GM18909 (cell line): ENCODE results near the gene TRIM16.
"Not testable (repeated sequence)": the region's sequence is repeated elsewhere in the genome, so short reads cannot be mapped to it uniquely, and the experiment has no call there.

Experiments
- ATAC-seq: cut with Tn5 transposase; IDR thresholded peaks from one replicate; pipeline ENCODE4 v1.9.1; 2021; ENCODE audit warnings: mild to moderate bottlenecking; ENCODE audit not compliant: unreplicated experiment, poor library complexity

The TRIM16 gene

DNA sequence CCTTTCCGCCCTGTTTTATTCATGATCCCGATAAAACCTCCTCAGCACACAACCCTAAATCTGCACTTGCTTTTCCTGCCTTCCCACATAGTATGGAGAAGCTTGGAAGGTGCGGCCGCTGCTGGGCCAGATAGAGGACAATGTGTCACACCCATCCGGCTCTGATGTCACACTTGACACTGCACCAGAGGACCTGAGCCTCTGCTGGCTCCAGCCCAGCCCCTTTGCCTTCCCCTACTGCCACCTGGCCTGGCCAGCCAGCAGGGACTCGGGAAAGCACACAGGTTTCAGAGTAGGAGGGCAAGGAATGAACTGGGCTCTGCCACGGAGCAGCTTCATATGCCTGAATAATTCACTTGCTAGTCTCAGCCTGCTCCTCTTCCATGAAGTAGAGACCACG lies 62.0 kb downstream of the TRIM16 start:
- ATAC-seq: not testable (repeated sequence)

DNA sequence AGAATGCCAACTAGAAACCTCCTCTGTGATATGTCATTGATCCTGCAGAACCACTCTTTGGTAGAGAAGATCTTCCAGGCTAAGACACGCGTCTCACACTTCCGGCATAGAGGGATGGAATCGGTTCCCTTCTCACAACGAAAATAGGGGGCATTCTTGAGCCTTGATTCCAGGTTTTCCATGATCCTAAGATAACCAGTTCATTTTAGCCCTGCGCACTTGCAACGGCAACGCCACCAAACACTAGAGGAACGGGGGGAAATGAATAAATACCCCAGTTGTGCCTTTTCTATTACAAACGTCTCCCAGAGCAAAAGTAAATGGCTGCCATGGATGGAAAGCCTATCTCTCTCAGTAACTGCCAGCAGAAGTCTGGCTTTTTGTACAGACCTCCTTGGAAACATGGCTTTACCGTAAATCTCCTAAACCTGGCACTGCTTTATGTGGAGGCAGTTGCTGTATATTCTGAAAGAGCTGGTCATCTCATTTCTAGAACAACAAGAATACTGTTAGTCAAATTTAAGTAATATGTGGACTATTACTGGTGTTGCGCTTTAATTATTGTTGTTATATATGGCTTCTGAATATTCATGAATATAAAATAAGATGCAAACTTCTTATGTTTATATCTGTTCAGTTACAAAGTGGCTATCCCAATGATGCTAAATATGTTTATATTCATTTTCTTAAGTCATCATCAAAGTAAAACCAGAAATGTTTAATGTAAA lies 64.6 kb downstream of the TRIM16 start, which contains the start of gene FBXW10B:
Gene FBXW10B (minus strand): TSS at position 374 of the 728 bp plus-strand sequence. CDS start 192 bp downstream, at position 182.
- not testable (repeated sequence) for ATAC-seq

DNA sequence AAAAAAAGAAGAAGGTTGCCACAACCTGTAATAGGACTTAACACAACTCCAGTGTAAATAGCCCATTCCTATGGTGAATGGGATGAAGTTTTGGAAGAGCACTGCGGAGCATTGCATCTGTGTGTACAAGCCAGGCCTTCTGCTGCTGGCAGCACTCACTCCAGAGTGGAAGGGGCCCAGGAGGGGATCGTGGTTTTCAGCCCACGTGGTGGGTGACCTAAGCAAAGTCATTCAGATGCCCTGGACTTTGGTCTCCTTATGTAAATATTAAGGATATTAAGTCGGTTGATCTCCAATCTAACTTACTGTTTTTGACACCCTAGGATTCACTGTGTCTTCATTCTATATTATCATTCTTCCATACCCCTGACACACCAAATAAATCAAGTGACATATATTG lies 67.3 kb downstream of the TRIM16 start:
- ATAC-seq: not testable (repeated sequence)

DNA sequence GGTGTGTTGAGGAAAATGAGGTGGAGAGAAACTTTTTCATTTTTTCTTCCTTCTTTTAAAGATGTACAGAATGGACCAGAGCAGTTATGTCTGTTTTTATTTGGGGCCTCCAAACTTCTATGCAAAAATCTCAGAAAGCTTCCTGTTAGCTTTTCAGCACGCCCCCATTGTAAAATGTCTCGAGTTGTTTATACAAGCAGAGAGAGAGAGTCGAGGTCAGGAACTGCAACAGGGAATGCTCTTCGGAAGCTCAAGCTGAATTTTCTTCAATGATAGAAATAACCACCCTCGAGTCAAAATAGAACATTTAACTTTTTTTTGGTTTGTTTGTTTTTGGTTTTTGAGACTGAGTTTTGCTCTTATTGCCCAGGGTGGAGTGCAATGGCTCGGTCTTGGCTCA lies 68.3 kb downstream of the TRIM16 start:
- ATAC-seq: not testable (repeated sequence)

DNA sequence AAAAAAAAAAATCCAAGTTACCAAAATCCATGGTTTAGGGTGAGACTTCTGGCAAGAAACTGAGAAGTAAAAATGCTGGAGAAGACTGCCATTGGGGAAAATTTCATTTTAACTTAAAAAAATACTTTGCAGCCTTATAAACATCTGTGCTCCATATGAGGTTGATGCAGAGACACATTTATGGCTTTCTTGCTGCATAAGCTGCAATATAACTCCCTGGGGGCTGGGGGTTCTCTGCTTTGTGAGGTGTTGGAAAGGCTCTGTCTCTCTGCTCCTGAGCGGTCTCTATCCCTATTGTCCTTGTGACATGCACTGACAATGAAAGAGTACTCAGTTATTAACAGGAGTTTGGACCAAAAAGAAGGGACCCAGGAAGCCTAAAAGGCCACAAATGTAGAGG lies 71.0 kb downstream of the TRIM16 start:
- not testable (repeated sequence) for ATAC-seq

DNA sequence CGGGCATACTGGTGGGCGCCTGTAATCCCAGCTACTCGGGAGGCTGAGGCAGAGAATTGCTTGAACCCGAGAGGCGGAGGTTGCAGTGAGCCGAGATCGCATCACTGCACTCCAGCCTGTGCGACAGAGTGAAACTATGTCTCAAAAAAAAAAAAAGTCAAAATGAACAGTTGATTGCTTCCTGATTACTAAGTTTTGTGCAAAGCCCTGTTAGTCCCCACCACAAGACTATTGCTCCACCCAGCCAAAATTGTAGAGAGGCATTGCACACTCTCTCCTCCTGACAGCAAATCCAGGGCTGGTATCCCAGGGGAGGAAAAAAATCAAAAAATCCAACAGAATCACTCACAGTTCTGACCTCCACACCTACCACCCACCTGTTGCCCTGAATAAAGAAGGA lies 91.2 kb downstream of the TRIM16 start:
- not testable (repeated sequence) for ATAC-seq

DNA sequence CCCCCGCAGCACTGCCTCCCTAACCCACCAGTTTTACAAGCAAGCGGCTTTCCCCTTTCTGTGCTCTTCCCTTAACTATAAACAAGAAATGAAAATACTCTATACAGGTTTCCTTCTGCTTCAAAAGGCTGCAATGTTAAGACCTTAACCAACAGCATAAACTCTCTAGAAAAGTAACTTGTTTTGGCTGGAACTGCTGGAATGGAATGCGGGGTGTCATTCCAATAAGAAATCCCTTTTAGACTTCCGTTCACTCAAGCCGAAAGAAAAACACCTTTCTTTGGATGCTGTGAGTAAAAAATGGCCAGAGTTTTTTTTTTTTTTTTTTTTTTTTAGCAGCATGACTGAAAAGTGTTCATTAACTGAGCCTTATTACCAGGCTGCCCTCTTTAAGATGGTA lies 92.1 kb downstream of the TRIM16 start:
- ATAC-seq: not testable (repeated sequence)

DNA sequence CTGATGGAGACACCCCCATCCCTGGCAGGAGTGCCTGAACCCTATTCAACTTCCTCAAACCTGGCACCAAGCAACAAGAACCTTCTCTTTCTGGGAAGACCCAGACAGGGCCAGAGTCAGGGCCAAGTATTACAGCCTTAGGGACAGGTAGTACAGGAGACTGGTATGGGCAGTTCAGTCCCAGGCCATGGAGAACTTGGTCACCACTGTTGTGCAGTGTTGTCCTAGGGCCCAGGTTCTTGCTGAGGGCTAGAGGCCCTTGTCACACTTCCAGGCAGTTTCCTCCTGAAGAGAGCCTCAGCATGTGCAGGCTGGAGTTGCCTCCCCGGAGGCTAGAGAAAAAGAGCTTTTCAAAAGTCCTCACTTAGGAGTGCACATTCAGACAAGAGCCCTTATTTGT lies 93.3 kb downstream of the TRIM16 start:
- ATAC-seq: not testable (repeated sequence)

DNA sequence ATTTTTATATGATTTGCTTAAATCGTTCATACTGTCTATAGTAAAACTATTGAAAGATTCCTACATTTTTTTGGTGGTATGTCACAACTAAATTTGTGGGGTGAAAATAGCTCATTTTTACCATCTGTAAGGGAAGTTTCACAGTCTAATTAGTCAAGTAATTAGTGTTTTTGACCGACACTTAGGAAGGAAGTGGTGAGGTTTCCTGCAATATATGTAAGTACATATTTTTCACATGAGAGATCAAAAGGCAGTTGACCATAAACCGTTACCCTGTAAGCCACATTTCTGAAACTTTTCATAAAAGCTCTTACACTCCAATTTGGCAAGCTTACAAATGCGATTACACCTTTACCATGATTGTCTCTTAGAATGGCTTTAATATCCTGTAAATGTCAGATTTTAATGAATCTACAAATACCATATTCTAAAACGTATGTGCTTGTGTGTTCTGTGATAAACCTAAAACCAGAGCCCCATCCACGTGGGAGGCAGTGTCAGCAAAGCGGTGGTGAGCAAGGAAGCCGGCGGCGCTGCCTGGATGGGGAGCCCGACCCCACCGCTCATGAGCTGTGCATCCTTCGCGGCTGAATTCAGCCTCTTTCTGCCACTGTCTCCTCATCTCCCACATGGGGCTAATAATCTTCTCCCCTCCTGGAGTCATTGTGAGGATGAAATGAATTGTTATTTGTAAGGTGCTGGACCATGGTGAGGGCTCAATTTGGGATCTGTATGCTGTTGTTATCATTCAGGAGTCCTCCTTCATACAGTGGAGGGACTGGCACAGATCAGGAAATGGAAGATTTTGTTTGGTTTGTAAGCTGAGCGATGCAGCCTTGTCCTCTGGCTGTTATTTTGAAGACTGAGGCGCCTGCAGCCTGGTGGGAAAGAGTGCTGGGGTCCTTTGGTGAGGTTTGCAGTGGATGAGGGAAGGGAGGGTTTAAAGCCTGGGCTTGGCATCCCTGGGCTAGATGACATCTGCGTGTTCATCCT lies 94.3 kb downstream of the TRIM16 start:
- ATAC-seq: peak; percentile 68

DNA sequence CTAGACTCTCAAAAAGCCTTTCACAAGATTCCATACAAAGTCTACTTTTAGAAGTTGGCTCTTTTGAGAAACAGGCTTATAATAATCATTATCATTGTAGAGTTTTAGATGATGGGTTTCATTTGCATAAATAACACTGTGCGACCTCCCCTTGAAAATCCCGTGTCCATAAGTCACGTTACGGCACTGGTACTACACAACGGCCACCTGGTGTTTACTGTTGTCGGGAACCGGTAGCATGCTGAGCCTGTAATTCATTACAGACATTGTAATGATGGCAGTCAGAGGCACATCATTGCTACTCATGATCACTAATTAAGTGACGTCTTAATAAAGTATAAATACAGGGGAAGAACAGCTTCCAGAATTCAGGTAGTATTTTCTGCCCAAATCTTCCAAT lies 96.1 kb downstream of the TRIM16 start:
- ATAC-seq: not testable (repeated sequence)

DNA sequence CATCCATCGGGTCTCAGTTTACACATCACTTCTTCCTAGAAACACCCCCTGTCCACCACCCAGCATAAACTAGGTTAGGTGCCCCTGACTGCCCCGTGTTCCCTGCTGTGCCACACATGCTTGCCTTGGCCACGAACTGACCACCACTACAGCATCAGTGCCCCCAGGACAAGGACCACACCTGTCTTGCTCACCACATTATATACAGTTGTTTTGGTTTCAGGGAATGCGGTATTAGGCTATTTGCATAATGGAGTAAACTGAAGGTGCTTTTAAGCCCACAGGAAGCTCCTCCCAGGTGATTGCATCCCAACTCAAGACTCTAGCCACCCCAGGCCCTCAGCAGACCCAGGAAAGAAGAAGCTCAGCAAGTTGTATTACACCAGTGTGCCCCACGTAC lies 100.8 kb downstream of the TRIM16 start:
- ATAC-seq: not testable (repeated sequence)

DNA sequence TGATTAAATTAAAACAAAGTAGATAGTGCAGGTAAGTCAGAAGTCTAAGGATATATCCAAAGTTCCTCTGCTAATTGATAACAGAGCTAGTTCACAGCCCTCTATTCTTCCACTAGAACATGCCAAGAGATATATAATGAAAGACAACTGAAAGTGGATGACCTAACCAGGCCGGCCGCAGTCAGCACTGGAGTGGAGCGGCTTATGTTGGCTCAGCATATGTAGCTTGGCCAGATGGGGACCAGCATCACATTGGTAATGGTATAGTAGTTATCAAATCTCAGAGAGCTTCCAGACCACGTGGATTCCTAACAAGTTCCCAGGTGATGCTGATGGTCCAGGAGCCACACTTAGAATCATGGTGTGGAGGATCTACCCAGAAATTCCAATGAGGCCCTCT lies 102.6 kb downstream of the TRIM16 start:
- ATAC-seq: not testable (repeated sequence)
